Natural killer cell (primary cell): ENCODE results near the gene CPOX. TPM values are rescaled to one million over a fixed set of nuclear protein-coding genes. Genes with fewer than 3 reads are reported as not detected.

Source experiments
- ATAC-seq, 3 donors: fragments of 150-1000 bp in 2 of 3; fragments of 200-7000 bp in 1 of 3; cut with Tn5 transposase; 1 replicate in 1 of 3; 2 replicates in 2 of 3; pipeline ENCODE4 v1.10.0; 2021; ENCODE audit warnings: mild to moderate bottlenecking in 2 of 3, moderate library complexity in 2 of 3
- DNase-seq, 2 donors: peaks; one replicate each; pipeline versions ENCODE4 v3.0.0 to v3.0.0-alpha.2; 2013 to 2021; ENCODE audit warnings: mixed read lengths in 1 of 2
- H3K27ac ChIP-seq: one replicate; pipeline ENCODE4 v1.5.1; 2013; ENCODE audit warnings: mild to moderate bottlenecking, low read length
- H3K27me3 ChIP-seq: one replicate; pipeline ENCODE4 v1.6.1; 2013; ENCODE audit warnings: low read length; ENCODE audit not compliant: control insufficient read depth, insufficient read depth
- H3K36me3 ChIP-seq: one replicate; pipeline ENCODE4 v1.6.1; 2013; ENCODE audit warnings: low read length; ENCODE audit not compliant: control insufficient read depth, insufficient read depth
- H3K4me1 ChIP-seq: one replicate; pipeline ENCODE4 v1.6.1; 2013; ENCODE audit warnings: low read length; ENCODE audit not compliant: control insufficient read depth, insufficient read depth
- H3K4me3 ChIP-seq: one replicate; pipeline ENCODE4 v1.5.1; 2013; ENCODE audit warnings: low read length
- H3K9me3 ChIP-seq: one replicate; pipeline ENCODE4 v1.6.1; 2013; ENCODE audit warnings: low read length; ENCODE audit not compliant: control insufficient read depth, insufficient read depth
- H3K27ac Mint-ChIP-seq, 2 donors: one replicate each; pipeline ENCODE4 v1.8.0; 2022; ENCODE audit warnings: mild to moderate bottlenecking in 2 of 2, mixed read lengths in 2 of 2, moderate library complexity in 1 of 2
- H3K27me3 Mint-ChIP-seq, 2 donors: one replicate each; pipeline ENCODE4 v1.8.0; 2022; ENCODE audit warnings: low read depth in 2 of 2, mixed read lengths in 2 of 2
- H3K36me3 Mint-ChIP-seq: one replicate; pipeline ENCODE4 v1.8.0; 2022; ENCODE audit warnings: mixed read lengths
- H3K4me1 Mint-ChIP-seq, 2 donors: one replicate each; pipeline ENCODE4 v1.8.0; 2022; ENCODE audit warnings: mixed read lengths in 2 of 2
- H3K4me3 Mint-ChIP-seq: one replicate; pipeline ENCODE4 v1.8.0; 2022; ENCODE audit warnings: mild to moderate bottlenecking, moderate library complexity, mixed read lengths
- H3K9me3 Mint-ChIP-seq, 2 donors: one replicate each; pipeline ENCODE4 v1.8.0; 2022; ENCODE audit warnings: mixed read lengths in 2 of 2
- CTCF ChIP-seq: fragments of 200-600 bp; IDR thresholded peaks from one replicate; pipeline ENCODE4 v1.8.0; 2022; ENCODE audit warnings: antibody characterized with exemption
- WGBS: methylation state at CpG from one replicate; pipeline ENCODE4 v1.1.7; 2013; ENCODE audit warnings: missing lambda C conversion rate; ENCODE audit not compliant: insufficient coverage; 5-methylcytosine and 5-hydroxymethylcytosine counted together
- intact Hi-C: fragments of 100-400 bp; cut with micrococcal nuclease; formaldehyde crosslinking; loops from one replicate; pipeline ENCODE4 v1.14.2; 2022
- total RNA-seq, 4 donors: library from RNA; stranded (reverse); fragments of 120-200 nt in 1 of 4; gene quantifications; one replicate each; pipeline versions ENCODE4 v1.2.3 to v1.2.4, GENCODE V29; 2013 to 2022

The CPOX gene
- total RNA-seq, 3 donors from 2014 or later (not counting 1 experiment from before 2014, with no cell fraction given): 7.6 to 12.7 (median 12.2) TPM

- no peak overlapping the region for H3K27ac Mint-ChIP-seq
- no peak overlapping the region for H3K4me3 ChIP-seq
- intact Hi-C loops: no loop called here
Measured at GRCh38 chr3:98596541-98597500, 3.4 kb upstream of the CPOX start.

GRCh38 chr3:98596087-98596486 lies 2.7 kb upstream of the CPOX start:
- H3K27me3 Mint-ChIP-seq: no peaks in the 10 kb centered on the region
- H3K9me3 Mint-ChIP-seq: no peaks in the 10 kb centered on the region
- DNase-seq (no peak), ATAC-seq (no peak)
- H3K9me3 ChIP-seq: no peaks in the 10 kb centered on the region
- H3K4me3 Mint-ChIP-seq: no peak overlapping the region
- no peak overlapping the region for H3K27ac Mint-ChIP-seq
- no peaks in the 10 kb centered on the region for H3K36me3 ChIP-seq
- peaks cover 14% of the 10 kb centered on the region for H3K4me1 ChIP-seq
- no peaks in the 10 kb centered on the region for H3K27me3 ChIP-seq
- peaks cover 27 to 29% of the 10 kb centered on the region in 2 donors for H3K4me1 Mint-ChIP-seq
- intact Hi-C loops: no loop called here
- no peak for TF ChIP-seq CTCF
- no peak overlapping the region for H3K27ac ChIP-seq
- H3K4me3 ChIP-seq: no peak overlapping the region
- H3K36me3 Mint-ChIP-seq: no peaks in the 10 kb centered on the region

More at GRCh38 chr3:98596541-98597500, 3.4 kb upstream of the CPOX start:
- Histone ChIP-seq H3K27me3 (no peaks in the 10 kb centered on the region), H3K36me3 (no peaks in the 10 kb centered on the region), H3K27ac (no peak overlapping the region), H3K4me1 (peaks cover 14% of the 10 kb centered on the region), H3K9me3 (no peaks in the 10 kb centered on the region)
- H3K9me3 Mint-ChIP-seq: no peaks in the 10 kb centered on the region
- 0% methylated on average over 1 of the region's 1 CpG for WGBS
- peaks cover 21 to 22% of the 10 kb centered on the region in 2 donors for H3K4me1 Mint-ChIP-seq
- peak in 1 of 2 donors; percentile 70 for DNase-seq
- H3K27me3 Mint-ChIP-seq: no peaks in the 10 kb centered on the region
- ATAC-seq: no peak
- peak; percentile 77 for TF ChIP-seq CTCF
- H3K4me3 Mint-ChIP-seq: no peak overlapping the region
- H3K36me3 Mint-ChIP-seq: no peaks in the 10 kb centered on the region

GRCh38 chr3:98594628-98595324 lies 1.4 kb upstream of the CPOX start:
- Histone ChIP-seq H3K36me3 (peaks cover 7% of the 10 kb centered on the region), H3K4me1 (peaks cover 14% of the 10 kb centered on the region), H3K27ac (no peak overlapping the region), H3K4me3 (no peak overlapping the region), H3K27me3 (no peaks in the 10 kb centered on the region), H3K9me3 (no peaks in the 10 kb centered on the region)
- no peak for ATAC-seq
- no peaks in the 10 kb centered on the region for H3K27me3 Mint-ChIP-seq
- intact Hi-C loops: no loop called here
- H3K4me1 Mint-ChIP-seq: peaks cover 30 to 32% of the 10 kb centered on the region in 2 donors
- H3K36me3 Mint-ChIP-seq: no peaks in the 10 kb centered on the region
- WGBS: 87% methylated on average over 3 of the region's 5 CpGs
- DNase-seq: no peak
- TF ChIP-seq CTCF: no peak
- H3K9me3 Mint-ChIP-seq: no peaks in the 10 kb centered on the region
- peak overlapping the region; percentile 97 for H3K4me3 Mint-ChIP-seq
- H3K27ac Mint-ChIP-seq: no peak overlapping the region
